ENCODE results near the gene CASP6.
"Not testable (repeated sequence)": the region's sequence is repeated elsewhere in the genome, so short reads cannot be mapped to it uniquely, and the experiment has no call there.

CASP6 gene

GRCh38 chr4:109718759-109719158 is 15.5 kb upstream of the CASP6 start:
- no peak for DNase-seq

DNA sequence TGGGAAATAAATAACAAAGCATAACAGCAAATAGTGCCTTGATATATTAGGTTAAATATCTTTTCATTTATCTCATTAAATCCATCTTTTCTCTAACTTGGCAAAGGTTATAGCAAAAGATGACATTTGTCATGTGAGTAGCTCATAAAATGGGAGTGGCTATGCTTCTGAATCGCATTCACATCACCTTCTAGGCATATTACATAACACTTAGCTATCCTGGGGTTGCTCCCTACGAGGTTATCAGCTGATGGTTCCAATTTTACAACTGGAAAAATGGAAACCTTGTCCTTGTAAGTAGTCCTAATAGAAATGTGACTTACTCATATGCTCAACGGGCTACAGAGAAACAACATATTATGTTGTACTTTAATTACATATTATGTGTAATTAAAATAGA is 10.3 kb upstream of the CASP6 start:
- DNase-seq = no peak

DNA sequence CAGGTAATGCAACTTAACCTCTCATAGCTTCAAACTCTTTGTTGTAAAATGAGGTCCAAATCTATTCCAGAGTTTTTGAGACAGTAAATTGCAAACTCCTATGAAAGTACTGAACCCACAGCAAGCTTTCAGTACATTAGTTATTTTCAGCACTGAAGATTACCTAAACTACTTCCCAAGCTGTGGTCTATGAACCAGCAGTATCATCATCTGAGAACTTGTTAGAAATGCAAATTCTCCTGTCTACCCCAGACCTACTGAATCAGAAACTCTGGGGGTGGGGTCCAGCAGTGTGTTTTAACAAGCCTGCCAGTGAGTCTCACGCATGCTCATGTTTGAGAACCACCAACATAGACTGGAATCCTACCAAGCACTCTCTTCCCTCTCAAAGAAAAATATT is 5.7 kb upstream of the CASP6 start:
- DNase-seq = peak in 1 of 2 experiments; percentile 38

- DNase-seq = no peak
Measured at GRCh38 chr4:109708435-109708834, 5.2 kb upstream of the CASP6 start.

DNA sequence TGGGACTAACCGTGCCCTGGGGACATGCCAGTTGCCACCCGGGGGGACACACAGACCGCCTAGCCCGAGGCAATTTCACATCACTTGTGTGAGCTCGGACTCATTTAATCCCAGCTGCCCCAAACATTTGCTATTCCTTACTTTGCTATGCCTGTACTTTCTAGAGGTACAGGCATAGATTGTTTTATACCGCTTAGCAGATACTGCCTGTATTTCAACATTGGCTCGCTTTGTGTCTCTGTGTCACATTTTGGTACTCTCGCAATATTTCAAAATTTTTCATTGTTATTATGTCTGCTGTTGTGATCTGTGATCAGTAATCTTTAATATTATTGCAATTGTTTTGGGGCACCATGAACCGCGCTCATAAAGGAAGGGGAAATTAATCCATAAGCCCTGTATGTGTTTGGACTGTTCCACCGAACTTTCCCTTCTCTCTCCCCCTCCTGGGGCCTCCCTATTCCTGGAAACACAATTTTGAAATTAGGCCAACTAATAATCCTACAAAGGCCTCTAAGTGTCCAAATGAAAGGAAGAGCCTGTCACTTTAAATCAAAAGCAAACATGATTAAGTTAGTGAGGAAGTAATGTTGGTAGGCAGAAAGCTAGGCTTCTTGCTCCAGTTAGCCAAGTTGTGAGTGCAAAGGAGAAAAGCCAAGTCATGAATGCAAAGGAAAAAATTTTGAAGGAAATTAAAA is 568 bp upstream of the CASP6 start:
- peak in 1 of 2 experiments; percentile 34 for DNase-seq

GRCh38 chr4:109701566-109702410 is 1.5 kb downstream of the CASP6 start:
- DNase-seq = peak; percentile 52 to 75

GRCh38 chr4:109699553-109700225 is 3.6 kb downstream of the CASP6 start:
- DNase-seq = peak in 1 of 2 experiments; percentile 19

DNA sequence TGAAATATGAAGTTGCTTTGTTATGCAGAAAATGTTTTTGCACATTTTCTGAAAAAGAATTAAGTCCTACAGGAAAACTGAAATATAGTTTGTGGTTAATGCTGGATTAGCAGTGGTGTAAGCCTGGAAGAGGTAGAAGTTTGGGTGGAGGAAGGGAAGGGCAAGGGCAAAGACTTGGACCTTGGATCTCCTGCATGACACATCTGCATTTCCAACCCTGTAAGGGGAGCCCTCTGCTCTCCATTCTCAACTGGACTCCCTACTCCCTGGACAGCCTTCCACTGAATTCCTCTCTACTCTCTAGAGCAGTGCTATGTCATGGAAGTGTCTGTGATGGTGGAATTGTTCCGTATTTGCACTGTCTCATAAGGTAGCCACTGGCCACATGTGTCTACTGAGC is 4.6 kb downstream of the CASP6 start:
- DNase-seq = no peak

DNA sequence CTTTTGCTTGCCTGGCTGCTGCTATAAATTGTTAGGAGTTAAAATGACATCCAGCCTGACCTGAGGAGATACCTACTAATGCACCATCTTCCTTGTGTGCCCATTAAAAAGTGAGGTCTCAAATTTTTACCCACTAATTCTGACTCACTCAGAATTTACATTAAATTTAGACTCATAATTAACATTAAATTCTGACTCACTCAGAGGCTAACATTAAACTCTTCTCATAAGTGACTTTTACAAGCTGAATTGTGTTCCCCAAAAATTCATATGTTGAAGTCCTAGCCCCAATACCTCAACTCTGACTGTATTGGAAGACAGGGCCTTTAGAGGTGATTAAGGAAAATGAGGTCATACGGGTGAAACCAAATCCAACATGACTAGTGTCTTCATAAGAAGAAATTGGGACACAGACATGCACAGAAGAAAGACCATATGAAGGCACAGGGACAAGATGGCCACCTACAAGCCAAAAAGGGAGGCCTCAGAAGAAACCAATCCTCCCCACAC is 11.8 kb downstream of the CASP6 start:
- DNase-seq = no peak

GRCh38 chr4:109690690-109691410 is 12.4 kb downstream of the CASP6 start:
- DNase-seq = no peak

- DNase-seq = peak; percentile 87 to 95
Measured at GRCh38 chr4:109684727-109685126, 18.5 kb downstream of the CASP6 start.

GRCh38 chr4:109683621-109684253 is 19.5 kb downstream of the CASP6 start:
- no peak for DNase-seq

DNA sequence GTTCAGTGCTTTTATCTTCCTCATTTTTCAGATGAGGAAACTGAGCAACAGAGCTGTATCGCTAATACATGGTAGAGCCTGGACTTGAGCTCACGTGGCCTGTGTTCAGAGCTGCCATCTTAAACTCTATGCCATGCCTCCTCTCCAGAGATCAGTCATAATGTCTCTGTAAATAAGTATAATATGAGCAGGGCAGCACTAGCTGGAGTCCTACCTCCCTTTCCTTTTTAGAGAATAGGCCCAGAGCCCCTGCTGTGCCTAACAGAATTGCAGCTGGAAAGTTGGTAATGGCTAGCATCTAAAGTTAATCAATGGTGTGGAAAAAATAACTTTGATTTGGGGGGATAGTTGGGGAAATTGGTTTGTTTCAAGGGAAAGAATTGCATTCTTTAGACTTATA is 20.4 kb downstream of the CASP6 start:
- no peak for DNase-seq

DNA sequence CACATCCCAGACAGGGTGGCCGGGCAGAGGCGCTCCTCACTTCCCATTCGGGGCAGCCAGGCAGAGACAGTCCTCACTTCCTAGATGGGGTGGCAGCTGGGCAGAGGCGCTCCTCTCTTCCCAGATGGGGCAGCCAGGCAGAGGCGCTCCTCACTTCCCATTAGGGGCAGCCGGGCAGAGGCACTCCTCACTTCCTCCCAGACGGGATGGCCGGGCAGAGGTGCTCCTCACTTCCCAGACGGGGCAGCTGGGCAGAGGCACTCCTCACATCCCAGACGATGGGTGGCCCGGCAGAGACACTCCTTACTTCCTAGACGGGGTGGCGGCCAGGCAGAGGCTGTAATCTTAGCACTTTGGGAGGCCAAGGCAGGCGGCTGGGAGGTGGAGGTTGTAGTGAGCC is 24.3 kb downstream of the CASP6 start:
- DNase-seq = not testable (repeated sequence)

DNA sequence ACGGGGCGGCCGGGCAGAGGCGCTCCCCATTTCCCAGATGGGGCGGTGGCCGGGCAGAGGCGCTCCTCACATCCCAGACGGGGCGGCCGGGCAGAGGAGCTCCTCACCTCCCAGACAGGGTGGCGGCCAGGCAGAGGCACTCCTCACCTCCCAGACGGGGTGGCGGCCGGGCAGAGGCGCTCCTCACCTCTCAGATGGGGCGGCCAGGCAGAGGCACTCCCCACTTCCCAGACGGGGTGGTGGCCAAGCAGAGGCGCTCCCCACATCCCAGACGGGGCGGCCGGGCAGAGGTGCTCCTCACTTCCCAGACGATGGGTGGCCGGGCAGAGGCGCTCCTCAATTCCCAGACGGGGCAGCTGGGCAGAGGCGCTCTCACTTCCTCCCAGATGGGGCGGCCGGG is 24.8 kb downstream of the CASP6 start:
- DNase-seq = not testable (repeated sequence)

DNA sequence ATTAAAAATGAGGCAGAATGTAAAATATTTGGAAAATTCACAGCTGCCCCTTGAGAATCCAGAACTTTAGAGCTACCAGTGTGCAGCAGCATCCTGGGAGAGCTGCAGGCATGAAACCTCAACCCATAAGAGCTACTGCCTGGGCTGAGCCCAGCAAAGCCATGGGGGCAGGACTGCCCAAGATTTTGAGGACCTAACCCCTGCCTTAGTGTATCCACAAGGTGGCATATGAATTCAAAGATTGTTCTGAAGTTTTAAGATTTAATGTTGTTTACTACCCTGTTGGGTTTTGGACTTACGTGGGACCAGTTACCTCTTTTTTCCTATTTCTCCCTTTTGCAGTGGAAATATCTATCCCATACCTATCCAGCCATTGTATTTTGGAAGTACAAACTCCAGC is 26.4 kb downstream of the CASP6 start:
- DNase-seq = no peak

- no peak for DNase-seq
Measured at GRCh38 chr4:109675843-109676242, 27.4 kb downstream of the CASP6 start.

- DNase-seq = peak in 1 of 2 experiments; percentile 43
Measured at GRCh38 chr4:109675181-109675580, 28.1 kb downstream of the CASP6 start.

DNA sequence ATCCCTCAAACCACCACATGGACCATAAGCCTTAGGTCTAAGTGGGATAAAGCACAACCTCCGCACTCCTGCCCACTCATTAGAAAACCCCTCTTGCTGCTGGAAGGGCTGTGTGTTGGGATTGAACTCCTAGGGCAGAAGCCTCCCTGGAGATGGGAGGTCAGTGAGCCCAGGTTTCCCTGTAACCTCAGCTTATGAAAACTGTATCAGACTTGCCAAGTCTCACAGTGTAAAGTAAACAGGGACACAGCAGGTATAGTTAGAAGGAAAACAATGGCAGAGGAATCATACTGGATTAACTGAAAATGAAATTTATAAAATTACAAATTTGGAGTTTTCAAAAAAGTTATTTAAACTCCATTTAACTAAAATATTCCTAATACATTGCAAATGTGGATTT is 29.9 kb downstream of the CASP6 start:
- DNase-seq = no peak

DNA sequence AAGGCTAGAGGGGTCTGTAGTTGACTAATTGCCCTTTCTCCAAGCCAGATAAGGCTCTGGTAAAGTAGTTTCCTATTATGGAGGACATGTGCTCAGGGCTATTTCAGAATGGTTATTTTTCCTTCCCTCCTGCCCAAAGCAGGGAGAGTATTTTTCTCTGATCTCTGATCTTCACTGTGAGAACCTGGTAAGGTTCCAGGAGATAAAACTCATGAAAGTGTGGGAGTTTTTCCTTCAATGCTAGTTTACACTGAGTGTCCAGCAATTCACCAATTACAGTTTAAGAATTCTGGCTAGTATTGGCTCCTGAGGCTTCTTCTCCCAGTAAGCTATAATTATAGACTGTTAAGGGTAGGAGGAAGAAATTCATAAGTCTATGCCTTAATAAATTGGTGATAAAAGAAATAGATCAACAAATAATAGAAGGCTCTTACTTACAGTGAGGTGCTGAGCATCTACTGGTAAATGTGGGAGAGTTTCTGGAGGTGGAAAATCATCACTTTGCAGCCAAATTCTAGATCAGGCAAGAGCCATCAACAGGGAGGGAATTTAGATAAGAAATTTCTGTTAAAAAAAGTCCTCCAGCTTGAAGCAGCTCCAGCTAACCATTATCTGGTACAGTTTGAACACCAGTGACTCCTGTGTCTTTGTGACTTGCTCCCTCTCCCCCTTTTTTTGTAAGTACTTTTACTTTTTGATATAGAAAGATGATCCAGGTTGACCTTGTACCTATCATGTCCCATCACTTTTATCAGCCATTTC is 30.9 kb downstream of the CASP6 start:
- no peak for DNase-seq

DNA sequence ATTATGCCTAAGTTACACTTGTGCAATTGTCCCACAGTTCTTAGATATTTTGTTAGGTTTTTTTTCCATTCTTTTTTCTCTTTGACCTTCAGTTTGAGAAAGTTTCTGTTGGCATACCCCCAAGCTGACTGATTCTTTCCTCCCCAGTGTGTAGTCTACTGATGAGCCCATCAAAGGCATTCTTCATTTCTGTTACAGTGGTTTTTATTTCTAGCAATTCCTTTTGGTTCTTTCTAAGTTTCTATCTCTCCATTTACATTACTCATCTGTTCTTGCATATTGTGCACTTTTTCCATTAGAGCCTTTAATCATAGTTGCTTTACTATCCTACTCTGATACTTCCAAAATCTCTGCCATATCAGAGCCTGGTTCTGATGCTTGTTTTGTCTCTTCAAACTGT is 31.9 kb downstream of the CASP6 start:
- no peak for DNase-seq
